HG02571 (cell line): Measurements from ENCODE around the gene WDR17.

ENCODE experiments used
- ATAC-seq: cut with Tn5 transposase; IDR thresholded peaks from one replicate; pipeline ENCODE4 v1.9.1; 2021; ENCODE audit warnings: mild to moderate bottlenecking, moderate library complexity; ENCODE audit not compliant: unreplicated experiment

The WDR17 gene

GRCh38 chr4:176084769-176085168 is 19.1 kb downstream of the WDR17 start:
- no peak for ATAC-seq

- ATAC-seq, result no peak
These were observed 24.5 kb downstream of the WDR17 start for GRCh38 chr4:176090115-176090514.

- ATAC-seq, result no peak
These were observed 33.7 kb downstream of the WDR17 start for GRCh38 chr4:176099314-176099713.

GRCh38 chr4:176102414-176103063 is 36.9 kb downstream of the WDR17 start:
- no peak for ATAC-seq

GRCh38 chr4:176107695-176108094 is 42.1 kb downstream of the WDR17 start:
- ATAC-seq, result no peak

GRCh38 chr4:176123710-176124407 is 58.2 kb downstream of the WDR17 start:
- ATAC-seq, result peak; percentile 100

- no peak for ATAC-seq
These were observed 59.4 kb downstream of the WDR17 start for GRCh38 chr4:176125063-176125462.

GRCh38 chr4:176134670-176135069 is 69.0 kb downstream of the WDR17 start:
- no peak for ATAC-seq

- ATAC-seq, result no peak
These were observed 72.0 kb downstream of the WDR17 start for GRCh38 chr4:176137631-176138030.

GRCh38 chr4:176139518-176139917 is 73.9 kb downstream of the WDR17 start:
- ATAC-seq, result no peak

- ATAC-seq, result no peak
These were observed 76.6 kb downstream of the WDR17 start for GRCh38 chr4:176142253-176142652.

GRCh38 chr4:176149680-176150355 is 84.2 kb downstream of the WDR17 start:
- no peak for ATAC-seq

- ATAC-seq, result no peak
These were observed 84.7 kb downstream of the WDR17 start for GRCh38 chr4:176150356-176150682.

GRCh38 chr4:176150704-176151103 is 85.1 kb downstream of the WDR17 start:
- ATAC-seq, result no peak

- ATAC-seq, result no peak
These were observed 87.5 kb downstream of the WDR17 start for GRCh38 chr4:176153124-176153523.

- ATAC-seq, result no peak
These were observed 91.0 kb downstream of the WDR17 start for GRCh38 chr4:176156656-176157055.

- no peak for ATAC-seq
These were observed 97.4 kb downstream of the WDR17 start for GRCh38 chr4:176163041-176163440.

- ATAC-seq, result no peak
These were observed 119.4 kb downstream of the WDR17 start for GRCh38 chr4:176185051-176185450.

- no peak for ATAC-seq
These were observed 120.4 kb downstream of the WDR17 start for GRCh38 chr4:176186067-176186466.

GRCh38 chr4:176186671-176187395 is 121.2 kb downstream of the WDR17 start:
- no peak for ATAC-seq

GRCh38 chr4:176187624-176188023 is 122.0 kb downstream of the WDR17 start:
- no peak for ATAC-seq

- no peak for ATAC-seq
These were observed 123.0 kb downstream of the WDR17 start for GRCh38 chr4:176188654-176189053.
